ENCODE results near the gene ERG.

DNA sequence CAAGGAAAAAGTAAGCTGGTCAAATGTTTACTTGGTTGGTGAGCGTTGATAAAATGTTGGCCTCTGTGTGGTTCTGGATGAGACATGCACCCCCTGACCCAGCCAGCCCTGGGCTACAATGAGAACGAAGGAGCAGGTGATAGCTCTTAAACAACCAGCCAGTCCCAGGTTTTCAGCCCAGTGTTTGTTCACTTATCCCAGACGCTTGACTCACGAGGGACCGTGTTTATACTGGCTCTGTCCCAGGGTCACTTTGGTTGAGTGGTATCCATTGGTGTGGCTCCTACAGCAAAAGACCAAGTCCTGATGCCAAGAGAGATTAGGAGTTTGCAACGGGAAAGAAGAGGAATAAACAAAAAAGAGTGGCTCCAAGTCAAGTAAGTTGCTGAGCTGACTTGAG, 154.6 kb downstream of the ERG start:
- TF ChIP-seq CTCF (IDR thresholded peaks at IDR 0.05; ENCODE audit: insufficient read depth, low read length) (no peak), REST (IDR thresholded peaks at IDR 0.05; ENCODE audit: insufficient replicate concordance, low read depth) (no peak), POLR2AphosphoS5 (IDR thresholded peaks at IDR 0.05; ENCODE audit: low read depth) (no peak), GABPA (IDR thresholded peaks at IDR 0.05; ENCODE audit: low read depth) (no peak)

Data from HL-60 (cell line).